Neuronal stem cell (in vitro differentiated cells): ENCODE data around the gene ADGRV1.
"Not testable (repeated sequence)": the region's sequence is repeated elsewhere in the genome, so short reads cannot be mapped to it uniquely, and the experiment has no call there.

Experiments
- DNase-seq: peaks from one replicate; pipeline ENCODE4 v3.0.0-alpha.2; 2013; ENCODE audit warnings: low spot score
- H2AFZ ChIP-seq: one replicate; pipeline ENCODE4 v1.6.1; 2013; ENCODE audit warnings: mild to moderate bottlenecking, low read length, inconsistent platforms
- H2AK5ac ChIP-seq: 2 replicates; pipeline ENCODE4 v1.6.1; 2013; ENCODE audit warnings: low read depth, mild to moderate bottlenecking, inconsistent platforms, low read length, moderate library complexity, mixed read lengths
- H2BK120ac ChIP-seq: 2 replicates; pipeline ENCODE4 v1.6.1; 2013; ENCODE audit warnings: low read depth, mild to moderate bottlenecking, inconsistent platforms, low read length, moderate library complexity, mixed read lengths
- H2BK12ac ChIP-seq: one replicate; pipeline ENCODE4 v1.6.1; 2013; ENCODE audit warnings: low read length, inconsistent platforms
- H2BK15ac ChIP-seq: 2 replicates; pipeline ENCODE4 v1.6.1; 2013; ENCODE audit warnings: mild to moderate bottlenecking, low read length, inconsistent platforms, mixed read lengths
- H2BK5ac ChIP-seq: one replicate; pipeline ENCODE4 v1.6.1; 2013; ENCODE audit warnings: inconsistent platforms, mild to moderate bottlenecking, low read length, moderate library complexity
- H3K14ac ChIP-seq: one replicate; pipeline ENCODE4 v1.6.1; 2013; ENCODE audit warnings: low read length, inconsistent platforms
- H3K18ac ChIP-seq: 2 replicates; pipeline ENCODE4 v1.6.1; 2013; ENCODE audit warnings: low read length, inconsistent platforms
- H3K23ac ChIP-seq: 2 replicates; pipeline ENCODE4 v1.6.1; 2013; ENCODE audit warnings: low read depth, mild to moderate bottlenecking, mixed read lengths, low read length, inconsistent platforms; ENCODE audit not compliant: poor library complexity
- H3K27ac ChIP-seq: replicated peaks from 3 replicates; pipeline ENCODE4 v1.5.1; 2013; ENCODE audit warnings: low read length, inconsistent platforms
- H3K27me3 ChIP-seq, 3 experiments: 2 replicates each; pipeline ENCODE4 v1.6.1; 2013; ENCODE audit warnings: low read length in 3 of 3, mild to moderate bottlenecking in 2 of 3, inconsistent platforms in 1 of 3, low read depth in 1 of 3, mixed read lengths in 1 of 3, moderate library complexity in 1 of 3; ENCODE audit not compliant: control insufficient read depth in 3 of 3, insufficient read depth in 3 of 3
- H3K36me3 ChIP-seq, 2 donors: replicated peaks in 1 of 2; 2 replicates each; pipeline ENCODE4 v1.6.1; 2013; ENCODE audit warnings: low read length in 2 of 2; ENCODE audit not compliant: control insufficient read depth in 2 of 2, insufficient read depth in 2 of 2
- H3K4ac ChIP-seq: 2 replicates; pipeline ENCODE4 v1.6.1; 2013; ENCODE audit warnings: inconsistent platforms, mild to moderate bottlenecking, low read length, moderate library complexity
- H3K4me1 ChIP-seq, 2 donors: 1 replicate in 1 of 2; 2 replicates in 1 of 2; pipeline ENCODE4 v1.6.1; 2013; ENCODE audit warnings: low read length in 2 of 2, low read depth in 1 of 2; ENCODE audit not compliant: control insufficient read depth in 2 of 2, insufficient read depth in 1 of 2
- H3K4me2 ChIP-seq: one replicate; pipeline ENCODE4 v1.6.1; 2013; ENCODE audit warnings: mild to moderate bottlenecking, low read length, inconsistent platforms; ENCODE audit not compliant: insufficient read depth, poor library complexity, severe bottlenecking
- H3K4me3 ChIP-seq, 2 donors: 2 replicates each; pipeline ENCODE4 v1.5.1; 2013; ENCODE audit warnings: low read length in 2 of 2, mild to moderate bottlenecking in 2 of 2, inconsistent platforms in 1 of 2, moderate library complexity in 1 of 2
- H3K79me1 ChIP-seq: one replicate; pipeline ENCODE4 v1.6.1; 2013; ENCODE audit warnings: low read depth, mild to moderate bottlenecking, inconsistent platforms, low read length, moderate library complexity
- H3K9ac ChIP-seq: one replicate; pipeline ENCODE4 v1.6.1; 2013; ENCODE audit warnings: mild to moderate bottlenecking, low read depth, low read length, inconsistent platforms; ENCODE audit not compliant: poor library complexity
- H3K9me3 ChIP-seq, 2 donors: replicated peaks in 1 of 2; 2 replicates each; pipeline versions ENCODE3 to v1.6.1; 2013; ENCODE audit warnings: low read length in 2 of 2, mild to moderate bottlenecking in 2 of 2, inconsistent platforms in 1 of 2, low read depth in 1 of 2, mixed read lengths in 1 of 2, moderate library complexity in 1 of 2; ENCODE audit not compliant: control insufficient read depth in 2 of 2, insufficient read depth in 1 of 2
- H4K8ac ChIP-seq: one replicate; pipeline ENCODE4 v1.6.1; 2013; ENCODE audit warnings: low read depth, mild to moderate bottlenecking, inconsistent platforms, low read length, moderate library complexity
- H4K91ac ChIP-seq: one replicate; pipeline ENCODE4 v1.6.1; 2013; ENCODE audit warnings: low read length, low read depth, mild to moderate bottlenecking, inconsistent platforms; ENCODE audit not compliant: poor library complexity
- WGBS, 2 donors: extraction: QIAGEN DNeasy Blood & Tissue Kit; methylation state at CpG; one replicate each; pipeline ENCODE4 v1.1.7; 2013; ENCODE audit warnings: missing lambda C conversion rate in 2 of 2, mixed read lengths in 1 of 2; ENCODE audit not compliant: insufficient read length in 2 of 2, insufficient replicate concordance in 1 of 2; ENCODE audit errors: extremely low coverage in 2 of 2; 5-methylcytosine and 5-hydroxymethylcytosine counted together

The ADGRV1 gene

GRCh38 chr5:90570034-90570433 is 11.4 kb downstream of the ADGRV1 start:
- H3K27ac ChIP-seq = no peak overlapping the region
- no peak overlapping the region for H2AFZ ChIP-seq
- no peak overlapping the region for H2BK12ac ChIP-seq
- no peaks in the 10 kb centered on the region for H3K27me3 ChIP-seq
- DNase-seq = no peak
- H4K91ac ChIP-seq = no peak overlapping the region
- no peak overlapping the region for H3K18ac ChIP-seq
- H3K4me2 ChIP-seq = no peak overlapping the region
- H2AK5ac ChIP-seq = no peak overlapping the region
- H3K4me1 ChIP-seq = peaks cover 0 to 3% of the 10 kb centered on the region in 2 donors
- H2BK120ac ChIP-seq = no peak overlapping the region
- H3K9me3 ChIP-seq = peaks cover 0 to 52% of the 10 kb centered on the region in 2 donors
- H2BK15ac ChIP-seq = no peak overlapping the region
- no peak overlapping the region for H3K23ac ChIP-seq
- H3K36me3 ChIP-seq = no peaks in the 10 kb centered on the region
- WGBS, 2 donors = no CpG with 5 or more reads among the region's 2 CpGs
- no peak overlapping the region for H3K4ac ChIP-seq
- no peak overlapping the region for H4K8ac ChIP-seq
- no peak overlapping the region for H3K9ac ChIP-seq
- no peak overlapping the region for H3K4me3 ChIP-seq
- no peak overlapping the region for H2BK5ac ChIP-seq
- H3K14ac ChIP-seq = no peak overlapping the region
- H3K79me1 ChIP-seq = no peaks in the 10 kb centered on the region

- Histone ChIP-seq H2BK15ac (no peak overlapping the region), H4K8ac (no peak overlapping the region), H2BK12ac (no peak overlapping the region), H3K4me3 (no peak overlapping the region), H3K18ac (no peak overlapping the region), H3K36me3 (peaks cover 0 to 6% of the 10 kb centered on the region in 2 donors), H3K79me1 (no peaks in the 10 kb centered on the region), H3K14ac (no peak overlapping the region), H2AFZ (no peak overlapping the region), H2BK120ac (no peak overlapping the region), H2BK5ac (no peak overlapping the region), H3K4me1 (peaks cover 0 to 3% of the 10 kb centered on the region in 2 donors), H4K91ac (no peak overlapping the region), H3K4ac (no peak overlapping the region), H2AK5ac (no peak overlapping the region), H3K23ac (no peak overlapping the region), H3K9ac (no peak overlapping the region), H3K27me3 (no peaks in the 10 kb centered on the region), H3K9me3 (peaks cover 0 to 48% of the 10 kb centered on the region in 2 donors), H3K4me2 (no peak overlapping the region), H3K27ac (no peak overlapping the region)
- WGBS, 2 donors = no CpG with 5 or more reads among the region's 1 CpG
- DNase-seq = no peak
Measured at GRCh38 chr5:90571147-90571773, 12.7 kb downstream of the ADGRV1 start.

- H3K4me1 ChIP-seq = peaks cover 0 to 3% of the 10 kb centered on the region in 2 donors
- WGBS, 2 donors = no CpG with 5 or more reads among the region's 5 CpGs
Measured at GRCh38 chr5:90575712-90576111, 17.1 kb downstream of the ADGRV1 start.

GRCh38 chr5:90576566-90576965 is 18.0 kb downstream of the ADGRV1 start:
- not testable (repeated sequence) for H3K27me3 ChIP-seq, H3K4me1 ChIP-seq, H3K36me3 ChIP-seq, H2BK15ac ChIP-seq, DNase-seq, H3K14ac ChIP-seq, H3K27ac ChIP-seq, H2AK5ac ChIP-seq, H3K9ac ChIP-seq, H3K4ac ChIP-seq, H3K23ac ChIP-seq, H4K91ac ChIP-seq, H2BK5ac ChIP-seq, H3K79me1 ChIP-seq, H3K18ac ChIP-seq, H2BK120ac ChIP-seq, H3K4me2 ChIP-seq, H3K4me3 ChIP-seq, H2AFZ ChIP-seq, H4K8ac ChIP-seq, H2BK12ac ChIP-seq
- no CpG with 5 or more reads among the region's 3 CpGs for WGBS, 2 donors
- H3K9me3 ChIP-seq = peaks cover 0 to 18% of the 10 kb centered on the region in 2 donors

More at GRCh38 chr5:90575712-90576111, 17.1 kb downstream of the ADGRV1 start:
- no peak overlapping the region for H3K14ac ChIP-seq
- H3K79me1 ChIP-seq = no peaks in the 10 kb centered on the region
- no peak for DNase-seq
- no peak overlapping the region for H3K4ac ChIP-seq
- no peak overlapping the region for H2BK5ac ChIP-seq
- no peak overlapping the region for H3K4me3 ChIP-seq
- no peak overlapping the region for H4K8ac ChIP-seq
- no peak overlapping the region for H3K4me2 ChIP-seq
- no peaks in the 10 kb centered on the region for H3K27me3 ChIP-seq
- H4K91ac ChIP-seq = no peak overlapping the region
- no peak overlapping the region for H2BK12ac ChIP-seq
- no peak overlapping the region for H2AK5ac ChIP-seq
- no peak overlapping the region for H3K27ac ChIP-seq
- H3K23ac ChIP-seq = no peak overlapping the region
- H2AFZ ChIP-seq = no peak overlapping the region
- no peak overlapping the region for H2BK15ac ChIP-seq
- H3K9me3 ChIP-seq = peaks cover 0 to 16% of the 10 kb centered on the region in 2 donors
- no peak overlapping the region for H3K9ac ChIP-seq
- no peak overlapping the region for H3K18ac ChIP-seq
- peaks cover 0 to 6% of the 10 kb centered on the region in 2 donors for H3K36me3 ChIP-seq
- no peak overlapping the region for H2BK120ac ChIP-seq
